K562 (cell line): ENCODE measurements around the gene RDH16. TPM values are rescaled to one million over a fixed set of nuclear protein-coding genes. Genes with fewer than 3 reads are reported as not detected.
A peak's percentile ranks its signal among the peaks of the same experiment; 100 is the strongest.

Experiments used
- CTCFL ChIP-seq: IDR thresholded peaks from 2 replicates; pipeline ENCODE4 v1.6.1; 2011; ENCODE audit warnings: borderline replicate concordance, low read depth, mild to moderate bottlenecking, moderate library complexity, low read length; ENCODE audit not compliant: insufficient read depth, poor library complexity, severe bottlenecking
- SIN3A ChIP-seq, 2 experiments: fragments of 150-350 bp in 1 of 2; IDR thresholded peaks; 2 replicates each; pipeline ENCODE4 v1.6.1; 2011 to 2016; ENCODE audit warnings: borderline replicate concordance in 2 of 2, low read depth in 2 of 2, low read length in 2 of 2, mild to moderate bottlenecking in 2 of 2, moderate library complexity in 2 of 2; ENCODE audit not compliant: control insufficient read depth in 1 of 2
- TAF1 ChIP-seq: IDR thresholded peaks from 2 replicates; pipeline ENCODE4 v1.6.1; 2011; ENCODE audit warnings: mild to moderate bottlenecking, low read length, moderate library complexity; ENCODE audit not compliant: insufficient read depth, control insufficient read depth, severe bottlenecking; ENCODE audit errors: extremely low read depth
- ZNF12 ChIP-seq: sonication (generic); formaldehyde crosslinking; IDR thresholded peaks from 2 replicates; pipeline ENCODE4 v1.4.0; 2020; ENCODE audit warnings: mild to moderate bottlenecking, missing genetic modification reagents
- polyA plus RNA-seq, 8 experiments: library from polyadenylated mRNA; depleted of rRNA in 4 of 8; stranded (reverse) in 5 of 8; unstranded in 3 of 8; fragments of >200 nt; fragmentation: Nextera tagmentation in 2 of 8; fragmentation: Illumina TruSeq in 1 of 8; extraction: Ambion mirVana in 2 of 8; extraction: Trizol in 1 of 8; gene quantifications; 2 replicates each; pipeline versions ENCODE4 v1.2.1 to v1.2.3, GENCODE V29; 2011 to 2014; ENCODE audit warnings: inconsistent platforms in 1 of 8, missing spikeins in 1 of 8
- total RNA-seq, 7 experiments: library from RNA; depleted of rRNA in 6 of 7; stranded (reverse); fragments of >200 nt in 6 of 7; fragmentation: Illumina TruSeq in 2 of 7; extraction: Trizol in 2 of 7; gene quantifications; 2 replicates each; pipeline versions ENCODE4 v1.2.1 to v1.2.3, GENCODE V29; 2011 to 2021; ENCODE audit warnings: low replicate concordance in 1 of 7
- TF ChIP-seq, protein P1 (sequence below), 2 experiments: fragments of 200-800 bp in 1 of 2; sonication (Bioruptor generic) in 1 of 2; sonication (generic) in 1 of 2; formaldehyde crosslinking in 1 of 2; IDR thresholded peaks in 1 of 2; conservative IDR thresholded peaks in 1 of 2; 2 replicates each; pipeline versions ENCODE4 v1.5.0 to v1.6.1; 2016 to 2020; ENCODE audit warnings: missing compliant biosample characterization in 1 of 2, missing genetic modification characterization in 1 of 2, missing genetic modification reagents in 1 of 2
- TF ChIP-seq, protein P2 (sequence below): fragments of 200-800 bp; sonication (Bioruptor generic); IDR thresholded peaks from 2 replicates; pipeline ENCODE4 v1.6.1; 2017; ENCODE audit warnings: missing genetic modification characterization, missing compliant biosample characterization

RDH16 gene
- total and polyA plus RNA-seq, 9 of the 15 experiments (the other 6 are each of a cell fraction or from before 2014, with no cell fraction given) = 0.11 to 0.52 (median 0.22) TPM; not detected in 1

DNA sequence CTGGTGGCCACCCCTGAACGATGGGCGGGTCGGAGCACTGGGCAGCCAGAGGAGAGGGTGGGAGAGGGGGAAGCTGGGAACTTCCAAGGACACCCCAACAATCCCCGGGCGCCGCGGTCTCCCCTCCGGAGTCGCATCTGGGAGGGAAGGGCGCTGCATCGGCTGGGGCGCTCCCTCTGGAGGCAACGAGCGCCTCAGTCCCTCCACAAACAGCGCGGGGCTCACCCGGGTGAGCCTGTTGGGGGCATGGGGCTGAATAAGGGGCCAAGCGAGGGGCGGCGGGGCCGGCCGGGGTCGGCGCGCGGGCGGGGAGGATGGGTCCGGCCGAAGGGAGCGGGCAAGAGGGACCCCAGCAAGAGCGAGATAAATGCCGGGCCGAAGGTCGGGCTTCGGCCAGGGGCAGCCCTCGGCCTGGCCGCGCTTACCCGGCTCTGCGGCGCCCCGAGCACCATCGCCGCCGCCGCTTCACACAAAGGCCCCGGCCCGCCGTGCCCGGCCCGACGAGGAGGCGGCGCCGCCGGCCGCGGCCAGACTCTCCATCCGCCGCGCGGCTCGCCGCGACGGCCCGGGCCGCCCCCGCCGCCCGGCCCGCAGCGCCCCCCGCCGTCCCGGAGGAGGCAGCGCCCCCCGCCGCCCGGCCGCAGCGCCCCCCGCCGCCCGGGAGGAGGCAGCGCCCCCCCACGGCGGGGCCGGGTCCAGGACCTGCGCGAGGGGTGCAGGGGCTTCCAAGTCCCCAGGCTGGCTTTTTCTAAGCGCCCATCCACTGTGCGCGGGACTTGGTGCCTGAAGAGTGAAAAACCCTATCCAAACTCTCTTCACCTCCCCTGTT, 48.8 kb upstream of the RDH16 start, which contains the start of gene ZBTB39 (continued):
- TF ChIP-seq CTCFL (peak; percentile 92), TAF1 (peak; percentile 19), ZNF12 (0 out of 2 replicates have a peak, but pooled peaks have one; percentile 23), SIN3A (IDR thresholded peaks at IDR 0.05; ENCODE audit: borderline replicate concordance in 2 of 2, control insufficient read depth in 1 of 2, low read depth in 2 of 2, low read length in 2 of 2) (peak; percentile 32 to 62; a peak in 1 of 4 replicates)
- TF ChIP-seq, protein P1, sequence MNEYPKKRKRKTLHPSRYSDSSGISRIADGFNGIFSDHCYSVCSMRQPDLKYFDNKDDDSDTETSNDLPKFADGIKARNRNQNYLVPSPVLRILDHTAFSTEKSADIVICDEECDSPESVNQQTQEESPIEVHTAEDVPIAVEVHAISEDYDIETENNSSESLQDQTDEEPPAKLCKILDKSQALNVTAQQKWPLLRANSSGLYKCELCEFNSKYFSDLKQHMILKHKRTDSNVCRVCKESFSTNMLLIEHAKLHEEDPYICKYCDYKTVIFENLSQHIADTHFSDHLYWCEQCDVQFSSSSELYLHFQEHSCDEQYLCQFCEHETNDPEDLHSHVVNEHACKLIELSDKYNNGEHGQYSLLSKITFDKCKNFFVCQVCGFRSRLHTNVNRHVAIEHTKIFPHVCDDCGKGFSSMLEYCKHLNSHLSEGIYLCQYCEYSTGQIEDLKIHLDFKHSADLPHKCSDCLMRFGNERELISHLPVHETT (CRISPR knock-in tag; conservative IDR thresholded peaks at IDR 0.05 in 1 of 2, IDR thresholded peaks at IDR 0.05 in 1 of 2) = peak in 1 of 2 experiments; percentile 84; a peak in 1 of 4 replicates
- TF ChIP-seq, protein P2, sequence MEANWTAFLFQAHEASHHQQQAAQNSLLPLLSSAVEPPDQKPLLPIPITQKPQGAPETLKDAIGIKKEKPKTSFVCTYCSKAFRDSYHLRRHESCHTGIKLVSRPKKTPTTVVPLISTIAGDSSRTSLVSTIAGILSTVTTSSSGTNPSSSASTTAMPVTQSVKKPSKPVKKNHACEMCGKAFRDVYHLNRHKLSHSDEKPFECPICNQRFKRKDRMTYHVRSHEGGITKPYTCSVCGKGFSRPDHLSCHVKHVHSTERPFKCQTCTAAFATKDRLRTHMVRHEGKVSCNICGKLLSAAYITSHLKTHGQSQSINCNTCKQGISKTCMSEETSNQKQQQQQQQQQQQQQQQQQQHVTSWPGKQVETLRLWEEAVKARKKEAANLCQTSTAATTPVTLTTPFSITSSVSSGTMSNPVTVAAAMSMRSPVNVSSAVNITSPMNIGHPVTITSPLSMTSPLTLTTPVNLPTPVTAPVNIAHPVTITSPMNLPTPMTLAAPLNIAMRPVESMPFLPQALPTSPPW (CRISPR knock-in tag) = peak; percentile 94
